Measurements from ENCODE around the gene ADAMTSL2. TPM values are rescaled to one million over a fixed set of nuclear protein-coding genes. Genes with fewer than 3 reads are reported as not detected.

The ADAMTSL2 gene
- total RNA-seq, 1 donor from 2014 or later = 0.15 TPM

DNA sequence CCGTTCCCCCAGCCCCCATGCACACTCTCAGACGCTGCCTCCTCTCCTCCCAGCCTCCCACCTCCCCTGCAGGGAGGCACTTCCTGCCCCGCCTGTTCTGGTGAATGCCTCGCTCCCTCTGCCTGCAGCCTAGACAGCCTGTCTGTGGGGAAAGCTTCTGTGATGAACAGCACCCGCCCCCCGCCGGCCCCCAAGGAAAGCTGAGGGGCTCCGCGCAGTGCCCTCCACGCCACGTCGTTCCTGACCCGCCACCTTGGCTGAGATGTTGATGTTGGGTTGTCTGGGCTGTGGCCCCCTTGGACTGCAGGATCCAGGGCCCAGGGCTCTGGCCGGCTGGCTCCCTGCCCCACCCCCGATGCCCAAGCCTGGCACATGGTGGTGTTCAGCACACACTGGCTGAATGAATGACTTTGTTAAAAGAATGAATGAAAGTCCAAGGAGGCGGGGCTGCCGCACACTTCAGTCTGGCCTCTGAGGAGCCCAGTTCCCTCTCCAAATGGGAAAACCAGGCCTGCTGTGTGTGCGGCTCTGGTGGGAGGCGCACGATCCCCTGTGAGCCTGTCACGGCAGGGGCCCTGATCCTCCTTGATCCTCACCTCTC is 7.7 kb upstream of the ADAMTSL2 start:
- Mint-ChIP-seq H3K4me3 (ENCODE audit: unreplicated experiment) (no peak overlapping the region), H3K27me3 (ENCODE audit: low read depth) (no peaks in the 10 kb centered on the region), H3K36me3 (ENCODE audit: low read depth) (no peaks in the 10 kb centered on the region), H3K27ac (ENCODE audit: unreplicated experiment) (no peak overlapping the region), H3K4me1 (ENCODE audit: low read depth) (peaks cover 25% of the 10 kb centered on the region), H3K9me3 (ENCODE audit: low read depth) (no peaks in the 10 kb centered on the region)
- no peak for DNase-seq (ENCODE audit: low spot score)
- no peak for TF ChIP-seq CTCF (IDR thresholded peaks at IDR 0.05)

- no peak for TF ChIP-seq CTCF (IDR thresholded peaks at IDR 0.05)
- no peaks in the 10 kb centered on the region for H3K9me3 Mint-ChIP-seq (ENCODE audit: low read depth)
- peaks cover 25% of the 10 kb centered on the region for H3K4me1 Mint-ChIP-seq (ENCODE audit: low read depth)
- H3K27ac Mint-ChIP-seq (ENCODE audit: unreplicated experiment) = no peak overlapping the region
- no peak overlapping the region for H3K4me3 Mint-ChIP-seq (ENCODE audit: unreplicated experiment)
- H3K27me3 Mint-ChIP-seq (ENCODE audit: low read depth) = no peaks in the 10 kb centered on the region
- no peak for DNase-seq (ENCODE audit: low spot score)
- no peaks in the 10 kb centered on the region for H3K36me3 Mint-ChIP-seq (ENCODE audit: low read depth)
Measured at GRCh38 chr9:133527444-133527920, 7.0 kb upstream of the ADAMTSL2 start.

GRCh38 chr9:133528001-133528875 is 6.3 kb upstream of the ADAMTSL2 start:
- no peak for DNase-seq (ENCODE audit: low spot score)
- no peaks in the 10 kb centered on the region for H3K36me3 Mint-ChIP-seq (ENCODE audit: low read depth)
- no peak overlapping the region for H3K4me3 Mint-ChIP-seq (ENCODE audit: unreplicated experiment)
- H3K9me3 Mint-ChIP-seq (ENCODE audit: low read depth) = no peaks in the 10 kb centered on the region
- H3K27me3 Mint-ChIP-seq (ENCODE audit: low read depth) = no peaks in the 10 kb centered on the region
- no peak overlapping the region for H3K27ac Mint-ChIP-seq (ENCODE audit: unreplicated experiment)
- no peak for TF ChIP-seq CTCF (IDR thresholded peaks at IDR 0.05)
- H3K4me1 Mint-ChIP-seq (ENCODE audit: low read depth) = peaks cover 25% of the 10 kb centered on the region

- no peak for DNase-seq (ENCODE audit: low spot score)
- H3K4me1 Mint-ChIP-seq (ENCODE audit: low read depth) = peaks cover 22% of the 10 kb centered on the region
- no peaks in the 10 kb centered on the region for H3K27me3 Mint-ChIP-seq (ENCODE audit: low read depth)
- H3K27ac Mint-ChIP-seq (ENCODE audit: unreplicated experiment) = no peak overlapping the region
- H3K4me3 Mint-ChIP-seq (ENCODE audit: unreplicated experiment) = no peak overlapping the region
- TF ChIP-seq CTCF (IDR thresholded peaks at IDR 0.05) = no peak
- H3K36me3 Mint-ChIP-seq (ENCODE audit: low read depth) = no peaks in the 10 kb centered on the region
- no peaks in the 10 kb centered on the region for H3K9me3 Mint-ChIP-seq (ENCODE audit: low read depth)
Measured at GRCh38 chr9:133528876-133529241, 5.6 kb upstream of the ADAMTSL2 start.

DNA sequence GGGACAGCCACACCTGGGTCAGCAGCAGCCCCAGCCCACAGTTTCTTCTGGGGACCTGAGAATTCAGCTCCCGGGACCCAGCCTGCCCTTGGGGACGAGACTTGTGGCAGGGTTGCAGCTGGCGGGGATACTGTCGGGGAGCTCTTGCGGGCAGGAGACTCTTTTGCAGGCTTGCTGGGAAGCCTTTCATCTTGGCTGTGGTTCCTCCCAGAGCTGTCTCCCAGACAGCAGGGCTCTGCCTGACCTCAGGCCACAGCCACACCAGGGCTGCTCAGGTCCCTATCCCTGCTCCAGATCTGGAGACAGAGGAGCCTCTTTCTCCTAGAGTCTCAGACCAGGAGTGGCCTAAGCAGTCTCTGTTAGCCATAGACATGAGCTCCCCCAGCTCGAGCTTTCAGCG is 5.0 kb upstream of the ADAMTSL2 start:
- Mint-ChIP-seq H3K27me3 (ENCODE audit: low read depth) (no peaks in the 10 kb centered on the region), H3K36me3 (ENCODE audit: low read depth) (no peaks in the 10 kb centered on the region), H3K9me3 (ENCODE audit: low read depth) (no peaks in the 10 kb centered on the region), H3K4me1 (ENCODE audit: low read depth) (peaks cover 21% of the 10 kb centered on the region), H3K27ac (ENCODE audit: unreplicated experiment) (no peak overlapping the region), H3K4me3 (ENCODE audit: unreplicated experiment) (no peak overlapping the region)
- DNase-seq (ENCODE audit: low spot score) = no peak
- TF ChIP-seq CTCF (IDR thresholded peaks at IDR 0.05) = no peak
